Measurements from ENCODE around the gene STX17.

The STX17 gene

GRCh38 chr9:100019541-100019940 is 113.1 kb downstream of the STX17 start (continued):
- TF ChIP-seq ZNF610 (tag by site-specific recombination; IDR thresholded peaks at IDR 0.05; ENCODE audit: borderline replicate concordance) (no peak), ZBTB8A (tag by site-specific recombination; IDR thresholded peaks at IDR 0.05) (no peak), ZNF155 (tag by site-specific recombination; IDR thresholded peaks at IDR 0.05) (no peak), ZNF843 (tag by site-specific recombination; IDR thresholded peaks at IDR 0.05) (no peak)
